Astrocyte of the spinal cord (primary cell): ENCODE results near the gene COL23A1.

Experiments used
- DNase-seq: peaks from one replicate; pipeline ENCODE4 v3.0.0; 2011; ENCODE audit warnings: low read depth, low spot score
- H3K4me3 ChIP-seq: 2 replicates; pipeline ENCODE4 v1.5.1; 2011; ENCODE audit warnings: low read depth, mild to moderate bottlenecking, low read length, moderate library complexity
- in situ Hi-C: cut with HindIII; loops from 2 replicates; pipeline ENCODE4 v1.10.0; 2017; ENCODE audit warnings: low sequenced_read_pairs
- TF ChIP-seq, protein P1 (sequence below): IDR thresholded peaks from 2 replicates; pipeline ENCODE4 v1.5.1; 2012; ENCODE audit warnings: low read depth, mild to moderate bottlenecking, low read length, inconsistent platforms

The COL23A1 gene

GRCh38 chr5:178515776-178516503 is 74.3 kb downstream of the COL23A1 start:
- no peak for DNase-seq
- TF ChIP-seq, protein P1, sequence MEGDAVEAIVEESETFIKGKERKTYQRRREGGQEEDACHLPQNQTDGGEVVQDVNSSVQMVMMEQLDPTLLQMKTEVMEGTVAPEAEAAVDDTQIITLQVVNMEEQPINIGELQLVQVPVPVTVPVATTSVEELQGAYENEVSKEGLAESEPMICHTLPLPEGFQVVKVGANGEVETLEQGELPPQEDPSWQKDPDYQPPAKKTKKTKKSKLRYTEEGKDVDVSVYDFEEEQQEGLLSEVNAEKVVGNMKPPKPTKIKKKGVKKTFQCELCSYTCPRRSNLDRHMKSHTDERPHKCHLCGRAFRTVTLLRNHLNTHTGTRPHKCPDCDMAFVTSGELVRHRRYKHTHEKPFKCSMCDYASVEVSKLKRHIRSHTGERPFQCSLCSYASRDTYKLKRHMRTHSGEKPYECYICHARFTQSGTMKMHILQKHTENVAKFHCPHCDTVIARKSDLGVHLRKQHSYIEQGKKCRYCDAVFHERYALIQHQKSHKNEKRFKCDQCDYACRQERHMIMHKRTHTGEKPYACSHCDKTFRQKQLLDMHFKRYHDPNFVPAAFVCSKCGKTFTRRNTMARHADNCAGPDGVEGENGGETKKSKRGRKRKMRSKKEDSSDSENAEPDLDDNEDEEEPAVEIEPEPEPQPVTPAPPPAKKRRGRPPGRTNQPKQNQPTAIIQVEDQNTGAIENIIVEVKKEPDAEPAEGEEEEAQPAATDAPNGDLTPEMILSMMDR, result no peak
- in situ Hi-C loops, result no loop called here
- H3K4me3 ChIP-seq, result no peak overlapping the region

- no peak overlapping the region for H3K4me3 ChIP-seq
- no peak for DNase-seq
- TF ChIP-seq, protein P1, result no peak
- in situ Hi-C loops, result no loop called here
Measured at GRCh38 chr5:178514851-178515418, 75.3 kb downstream of the COL23A1 start.

- in situ Hi-C loops, result no loop called here
- TF ChIP-seq, protein P1, result no peak
Measured at GRCh38 chr5:178511172-178511571, 79.0 kb downstream of the COL23A1 start.

DNA sequence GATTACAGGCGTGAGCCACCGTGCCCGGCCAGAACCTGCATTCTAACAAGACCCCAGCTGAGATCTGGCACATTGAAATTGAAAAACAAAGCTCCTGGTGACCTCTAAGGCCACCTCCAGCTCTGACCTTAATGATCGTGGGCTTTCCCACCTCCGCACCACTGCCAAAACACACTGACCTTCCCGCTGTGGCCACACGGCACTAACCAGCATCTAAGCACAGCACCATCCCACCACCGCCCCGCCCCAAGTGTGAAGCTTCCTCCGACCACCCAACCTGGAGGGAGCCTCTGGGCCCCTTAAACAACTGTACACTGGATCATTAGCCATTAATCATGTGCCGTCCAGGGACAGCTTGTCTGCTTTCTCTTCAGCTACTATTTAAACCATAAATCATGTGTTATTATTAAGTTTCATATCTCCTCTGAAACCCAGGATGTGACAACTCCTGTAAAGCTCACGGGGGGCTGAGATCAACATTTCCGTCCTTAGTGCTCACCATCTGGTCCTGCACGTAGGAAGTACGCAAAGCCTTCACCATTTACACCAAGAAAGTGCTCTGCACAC is 80.6 kb downstream of the COL23A1 start:
- TF ChIP-seq, protein P1, result no peak
- no peak for DNase-seq
- H3K4me3 ChIP-seq, result no peak overlapping the region
- in situ Hi-C loops, result no loop called here

More at GRCh38 chr5:178511172-178511571, 79.0 kb downstream of the COL23A1 start:
- DNase-seq, result no peak
- no peak overlapping the region for H3K4me3 ChIP-seq

GRCh38 chr5:178507151-178507932 is 82.9 kb downstream of the COL23A1 start:
- no peak for DNase-seq
- H3K4me3 ChIP-seq, result no peak overlapping the region
- TF ChIP-seq, protein P1, result no peak
- in situ Hi-C loops, result no loop called here

- in situ Hi-C loops, result no loop called here
- TF ChIP-seq, protein P1, result no peak
- H3K4me3 ChIP-seq, result no peak overlapping the region
- DNase-seq, result no peak
Measured at GRCh38 chr5:178505639-178506407, 84.4 kb downstream of the COL23A1 start.
